ENCODE results near the gene LINC00237.

The LINC00237 gene

GRCh38 chr20:21134883-21135493 lies 28.8 kb upstream of the LINC00237 start:
- Histone ChIP-seq H3K27ac (no peak overlapping the region), H3K4me3 (no peak overlapping the region)
- TF ChIP-seq CTCF (IDR thresholded peaks at IDR 0.05): no peak
- no peak for DNase-seq (ENCODE audit: low spot score)

- no peak overlapping the region for H3K4me3 ChIP-seq
- TF ChIP-seq CTCF (IDR thresholded peaks at IDR 0.05): no peak
- H3K27ac ChIP-seq: no peak overlapping the region
- no peak for DNase-seq (ENCODE audit: low spot score)
These were observed 27.9 kb upstream of the LINC00237 start for GRCh38 chr20:21133917-21134622.

DNA sequence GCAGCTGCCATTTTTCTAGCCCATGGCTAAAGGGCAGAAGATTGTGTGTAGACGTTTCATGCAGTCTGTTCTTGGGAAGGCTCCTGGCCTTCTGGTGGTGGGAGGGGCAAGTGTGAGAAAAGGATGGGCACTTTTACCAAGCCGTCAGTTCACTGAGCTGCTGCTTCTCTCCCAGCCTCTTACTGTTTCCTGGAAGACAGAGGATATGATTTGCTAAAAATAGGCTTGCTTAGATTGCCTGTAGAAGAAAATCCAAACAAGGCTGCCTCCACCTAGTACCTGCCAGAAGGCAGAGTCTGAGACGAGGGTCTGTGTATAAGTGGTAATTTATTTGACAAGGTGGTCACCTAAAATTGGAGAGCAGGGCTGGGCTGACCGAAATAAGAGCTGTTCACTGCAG lies 27.2 kb upstream of the LINC00237 start:
- DNase-seq (ENCODE audit: low spot score): no peak
- H3K4me3 ChIP-seq: no peak overlapping the region
- TF ChIP-seq CTCF (IDR thresholded peaks at IDR 0.05): no peak
- no peak overlapping the region for H3K27ac ChIP-seq

DNA sequence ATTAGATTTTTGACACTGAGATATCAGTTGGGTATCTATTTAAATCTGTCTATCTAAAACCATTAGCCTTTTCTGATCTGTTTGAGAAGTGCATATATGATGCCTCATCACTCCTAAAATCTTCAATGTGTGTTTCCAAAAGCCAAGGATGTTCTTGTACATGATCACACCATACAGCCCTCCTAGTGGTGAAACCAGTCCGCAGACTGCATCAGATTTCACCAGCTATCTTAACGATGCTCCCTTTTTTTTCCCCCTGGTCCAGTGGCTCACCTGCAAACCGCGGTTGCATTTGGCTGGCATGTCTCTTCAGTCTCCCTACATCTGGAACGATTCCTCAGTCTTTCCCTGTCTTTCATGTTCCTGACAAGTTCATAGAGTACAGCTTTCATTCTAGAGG lies 23.7 kb upstream of the LINC00237 start:
- H3K4me3 ChIP-seq: no peak overlapping the region
- H3K27ac ChIP-seq: no peak overlapping the region
- TF ChIP-seq CTCF (IDR thresholded peaks at IDR 0.05): no peak
- DNase-seq (ENCODE audit: low spot score): no peak

DNA sequence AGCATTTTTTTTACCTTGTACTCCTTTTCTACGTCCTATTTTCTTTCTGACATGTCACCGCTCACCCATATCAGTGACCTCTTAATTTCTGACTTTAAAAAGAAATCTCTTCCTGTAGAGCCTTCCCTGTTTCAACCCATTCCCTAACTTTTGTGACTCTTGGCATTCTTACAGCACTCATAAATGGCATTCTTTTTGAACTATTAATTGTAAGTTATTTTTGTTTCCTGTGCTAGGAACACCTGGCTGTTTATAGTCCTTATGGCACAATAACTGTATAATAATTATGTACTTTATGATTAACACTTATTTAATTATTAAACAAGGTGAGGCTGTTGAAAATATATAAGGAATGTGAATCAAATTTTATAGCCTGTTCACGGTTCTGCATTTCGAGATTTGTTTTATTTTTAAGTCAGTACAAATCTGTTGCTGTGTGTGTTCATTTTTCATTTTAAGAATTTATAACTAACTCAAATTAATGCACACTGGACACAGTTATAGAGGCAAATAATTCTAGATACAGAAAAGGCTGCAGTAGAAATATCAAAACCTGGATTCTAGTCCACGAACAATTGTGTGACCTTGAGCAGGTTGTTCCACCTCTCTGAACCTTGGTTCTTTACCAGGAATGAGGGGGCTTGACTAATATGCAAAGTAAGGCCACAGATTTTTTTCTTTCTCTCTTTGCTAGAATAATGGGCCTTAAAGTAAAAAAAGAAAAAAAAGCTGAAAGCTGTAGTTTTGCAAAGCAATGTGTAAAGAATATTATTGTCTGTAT lies 21.2 kb upstream of the LINC00237 start:
- H3K27ac ChIP-seq: no peak overlapping the region
- no peak for DNase-seq (ENCODE audit: low spot score)
- no peak overlapping the region for H3K4me3 ChIP-seq
- TF ChIP-seq CTCF (IDR thresholded peaks at IDR 0.05): no peak

GRCh38 chr20:21126581-21126870 lies 20.4 kb upstream of the LINC00237 start:
- no peak for DNase-seq (ENCODE audit: low spot score)
- no peak for TF ChIP-seq CTCF (IDR thresholded peaks at IDR 0.05)
- Histone ChIP-seq H3K4me3 (peak overlapping the region; percentile 98), H3K27ac (peak overlapping the region; percentile 84 to 86)

Data from coronary artery (tissue), 2 donors.